ENCODE measurements around the gene OVCH2. TPM values are rescaled to one million over a fixed set of nuclear protein-coding genes. Genes with fewer than 3 reads are reported as not detected.

The OVCH2 gene
- total RNA-seq, 1 donor from 2014 or later: not detected

DNA sequence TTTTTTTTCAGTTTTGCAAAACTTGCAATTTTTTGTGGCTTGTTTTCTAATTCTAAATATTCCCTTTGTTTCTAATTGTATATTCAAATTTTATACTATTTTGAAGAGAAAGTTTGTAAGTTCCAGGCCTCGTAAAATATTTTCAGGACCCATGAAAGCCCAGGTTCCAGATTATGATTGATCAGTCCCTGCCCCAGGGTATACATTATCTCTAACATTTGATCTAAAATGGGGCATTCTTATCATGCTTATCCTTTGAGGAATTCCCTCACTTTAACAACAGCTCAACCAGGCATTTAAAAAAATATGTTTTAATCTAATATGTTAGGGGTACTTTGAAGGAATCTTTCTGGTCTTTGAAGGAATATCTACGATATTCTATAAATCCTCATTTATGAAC, 59.4 kb downstream of the OVCH2 start:
- no peak for DNase-seq (ENCODE audit: low spot score)
- intact Hi-C loops (cut with micrococcal nuclease): no loop called here
- Mint-ChIP-seq H3K9me3 (no peaks in the 10 kb centered on the region), H3K27me3 (ENCODE audit: insufficient read depth) (peaks cover 5% of the 10 kb centered on the region), H3K36me3 (ENCODE audit: low read depth) (no peaks in the 10 kb centered on the region), H3K27ac (no peak overlapping the region), H3K4me1 (ENCODE audit: low read depth) (no peaks in the 10 kb centered on the region), H3K4me3 (no peak overlapping the region)

DNA sequence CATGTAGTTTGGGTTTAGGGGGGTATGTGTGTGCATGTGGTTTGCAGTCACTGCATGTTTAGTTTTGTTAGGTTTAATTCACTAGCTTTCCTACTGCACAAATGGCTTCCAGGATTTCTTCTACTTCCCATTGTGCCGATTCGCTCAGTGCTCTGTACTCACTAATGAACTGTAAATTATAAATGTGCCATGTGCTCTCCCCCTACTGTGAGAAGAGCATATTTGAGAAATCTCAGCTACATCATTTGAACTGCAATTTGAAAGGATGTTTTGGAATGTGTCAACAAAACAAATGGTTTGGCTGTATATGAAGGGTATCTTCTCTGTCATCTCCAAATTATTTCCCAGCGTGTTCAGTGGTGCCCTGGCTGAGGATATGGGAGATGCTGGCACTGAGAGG, 61.1 kb downstream of the OVCH2 start:
- Mint-ChIP-seq H3K27ac (no peak overlapping the region), H3K27me3 (ENCODE audit: insufficient read depth) (peaks cover 5% of the 10 kb centered on the region), H3K4me3 (no peak overlapping the region), H3K9me3 (no peaks in the 10 kb centered on the region), H3K4me1 (ENCODE audit: low read depth) (no peaks in the 10 kb centered on the region), H3K36me3 (ENCODE audit: low read depth) (no peaks in the 10 kb centered on the region)
- no peak for DNase-seq (ENCODE audit: low spot score)
- intact Hi-C loops (cut with micrococcal nuclease): no loop called here

DNA sequence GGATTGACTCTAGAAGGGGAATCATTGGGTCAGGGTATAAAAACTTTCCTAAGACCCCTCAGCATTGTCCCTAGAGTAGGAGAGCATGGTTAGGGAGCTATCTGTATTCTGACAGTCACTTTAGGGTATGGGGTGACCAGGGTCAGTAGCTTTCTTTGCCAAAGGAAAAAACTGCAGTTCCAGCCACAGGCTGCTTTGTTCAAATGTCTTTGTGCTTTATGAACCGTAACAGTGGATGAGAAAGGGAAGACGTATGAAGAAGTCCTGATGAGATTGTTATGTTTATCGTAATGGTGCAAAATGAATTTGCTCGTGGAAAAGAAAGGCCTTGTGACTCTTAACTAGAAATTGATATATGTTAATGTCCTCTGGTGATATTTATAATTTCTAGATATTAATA, 63.0 kb downstream of the OVCH2 start:
- no peaks in the 10 kb centered on the region for H3K36me3 Mint-ChIP-seq (ENCODE audit: low read depth)
- intact Hi-C loops (cut with micrococcal nuclease): no loop called here
- H3K27ac Mint-ChIP-seq: no peak overlapping the region
- no peaks in the 10 kb centered on the region for H3K9me3 Mint-ChIP-seq
- no peak overlapping the region for H3K4me3 Mint-ChIP-seq
- peaks cover 3% of the 10 kb centered on the region for H3K27me3 Mint-ChIP-seq (ENCODE audit: insufficient read depth)
- H3K4me1 Mint-ChIP-seq (ENCODE audit: low read depth): no peaks in the 10 kb centered on the region
- no peak for DNase-seq (ENCODE audit: low spot score)

- no peak overlapping the region for H3K4me3 Mint-ChIP-seq
- intact Hi-C loops (cut with micrococcal nuclease): no loop called here
- H3K27me3 Mint-ChIP-seq (ENCODE audit: insufficient read depth): peaks cover 3% of the 10 kb centered on the region
- no peak overlapping the region for H3K27ac Mint-ChIP-seq
- DNase-seq (ENCODE audit: low spot score): no peak
- H3K36me3 Mint-ChIP-seq (ENCODE audit: low read depth): no peaks in the 10 kb centered on the region
- no peaks in the 10 kb centered on the region for H3K9me3 Mint-ChIP-seq
- H3K4me1 Mint-ChIP-seq (ENCODE audit: low read depth): no peaks in the 10 kb centered on the region
Observed at GRCh38 chr11:7642747-7643146, 63.5 kb downstream of the OVCH2 start.

- Mint-ChIP-seq H3K4me3 (no peak overlapping the region), H3K36me3 (ENCODE audit: low read depth) (no peaks in the 10 kb centered on the region), H3K27ac (no peak overlapping the region), H3K9me3 (no peaks in the 10 kb centered on the region), H3K27me3 (ENCODE audit: insufficient read depth) (peaks cover 3% of the 10 kb centered on the region), H3K4me1 (ENCODE audit: low read depth) (no peaks in the 10 kb centered on the region)
- intact Hi-C loops (cut with micrococcal nuclease): no loop called here
- no peak for DNase-seq (ENCODE audit: low spot score)
Observed at GRCh38 chr11:7640816-7641215, 65.5 kb downstream of the OVCH2 start.

DNA sequence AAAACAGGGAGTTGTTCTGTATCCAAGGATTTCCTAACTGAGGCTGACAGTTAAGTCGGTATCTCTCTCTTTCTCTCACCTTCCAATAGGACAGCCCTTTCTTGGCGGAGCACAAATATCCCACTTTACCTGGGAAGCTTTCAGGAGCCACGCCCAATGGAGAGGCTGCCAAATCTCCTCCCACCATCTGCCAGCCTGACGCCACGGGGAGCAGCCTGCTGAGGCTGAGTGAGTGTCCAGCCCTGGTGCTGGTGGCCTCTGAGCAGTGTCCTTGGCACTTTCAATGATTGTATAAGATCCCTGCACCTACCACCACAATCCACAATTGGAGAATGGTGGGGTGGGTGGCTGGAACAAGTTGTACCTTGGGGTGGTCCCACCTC, 66.6 kb downstream of the OVCH2 start:
- H3K4me3 Mint-ChIP-seq: no peak overlapping the region
- no peaks in the 10 kb centered on the region for H3K36me3 Mint-ChIP-seq (ENCODE audit: low read depth)
- peaks cover 3% of the 10 kb centered on the region for H3K27me3 Mint-ChIP-seq (ENCODE audit: insufficient read depth)
- no peak overlapping the region for H3K27ac Mint-ChIP-seq
- DNase-seq (ENCODE audit: low spot score): no peak
- no peaks in the 10 kb centered on the region for H3K9me3 Mint-ChIP-seq
- H3K4me1 Mint-ChIP-seq (ENCODE audit: low read depth): no peaks in the 10 kb centered on the region
- intact Hi-C loops (cut with micrococcal nuclease): no loop called here

Other genes with a start within 250 kb of the OVCH2 start
- not detected in 2 replicates for gene OLFML1, start 221.0 kb downstream of the OVCH2 start, total RNA-seq
- gene PPFIBP2, start 192.5 kb downstream of the OVCH2 start, total RNA-seq: 0.62 and 2.9 TPM in 2 replicates
- 2.8 and 3.0 TPM in 2 replicates for gene CYB5R2, start 33.0 kb downstream of the OVCH2 start, total RNA-seq
- not detected in 2 replicates for gene OR5P2, start 90.5 kb upstream of the OVCH2 start, total RNA-seq
- gene OR5P3, start 124.4 kb upstream of the OVCH2 start, total RNA-seq: not detected in 2 replicates
- gene OR10A6, start 224.8 kb upstream of the OVCH2 start, total RNA-seq: not detected in 2 replicates
- not detected in 2 replicates for gene OR10A3, start 235.2 kb upstream of the OVCH2 start, total RNA-seq